GM18873 (cell line): ENCODE data around the gene PTPRN2.
"Not testable (repeated sequence)": the region's sequence is repeated elsewhere in the genome, so short reads cannot be mapped to it uniquely, and the experiment has no call there.

Experiments used
- ATAC-seq: cut with Tn5 transposase; IDR thresholded peaks from one replicate; pipeline ENCODE4 v1.9.1; 2021; ENCODE audit warnings: mild to moderate bottlenecking, moderate library complexity, moderate number of reproducible peaks; ENCODE audit not compliant: unreplicated experiment, low FRiP score

The PTPRN2 gene

DNA sequence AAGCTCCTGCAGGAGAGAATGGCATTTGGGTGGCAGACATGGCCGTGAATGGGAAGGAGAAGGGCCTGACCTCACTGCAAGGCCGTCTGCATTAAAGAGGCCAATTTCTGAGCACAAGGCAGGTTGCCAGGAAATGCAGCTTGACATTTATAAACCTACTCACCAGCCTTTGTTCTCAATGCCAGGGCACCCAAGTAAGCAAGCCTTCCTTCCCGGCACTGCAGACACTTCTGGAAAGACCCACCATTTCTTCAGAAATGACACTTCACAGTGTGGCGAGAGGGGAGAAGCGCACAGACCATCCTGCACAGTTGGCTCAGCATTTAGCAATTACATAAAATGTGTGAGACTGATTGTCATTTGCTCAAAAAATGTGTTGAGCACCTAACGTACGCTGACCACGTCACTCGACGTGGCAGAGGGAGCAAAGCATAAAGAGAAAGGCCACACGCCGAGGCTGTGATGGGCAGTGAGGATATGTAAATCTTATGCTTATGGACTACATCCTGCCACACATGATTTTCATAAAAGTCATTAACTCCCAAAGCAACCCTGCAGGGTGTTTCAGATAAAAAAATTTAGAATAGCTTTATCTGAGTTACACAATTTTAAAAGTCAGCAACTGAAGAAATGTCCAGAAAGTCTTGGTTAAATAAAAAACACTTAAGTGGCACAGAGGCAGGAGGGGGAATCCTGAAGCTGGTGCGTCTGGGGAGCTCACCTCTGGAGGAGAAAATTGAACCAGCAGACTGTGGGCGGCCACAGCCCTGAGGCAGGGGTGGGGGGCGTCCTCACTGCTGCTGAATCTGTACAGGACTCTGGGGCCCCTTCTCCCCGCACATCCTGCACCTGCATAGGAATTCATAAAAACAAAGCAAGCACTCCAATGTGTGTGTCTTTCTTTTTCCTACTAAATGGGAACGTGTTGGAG is 543.8 kb downstream of the PTPRN2 start:
- ATAC-seq, result no peak

DNA sequence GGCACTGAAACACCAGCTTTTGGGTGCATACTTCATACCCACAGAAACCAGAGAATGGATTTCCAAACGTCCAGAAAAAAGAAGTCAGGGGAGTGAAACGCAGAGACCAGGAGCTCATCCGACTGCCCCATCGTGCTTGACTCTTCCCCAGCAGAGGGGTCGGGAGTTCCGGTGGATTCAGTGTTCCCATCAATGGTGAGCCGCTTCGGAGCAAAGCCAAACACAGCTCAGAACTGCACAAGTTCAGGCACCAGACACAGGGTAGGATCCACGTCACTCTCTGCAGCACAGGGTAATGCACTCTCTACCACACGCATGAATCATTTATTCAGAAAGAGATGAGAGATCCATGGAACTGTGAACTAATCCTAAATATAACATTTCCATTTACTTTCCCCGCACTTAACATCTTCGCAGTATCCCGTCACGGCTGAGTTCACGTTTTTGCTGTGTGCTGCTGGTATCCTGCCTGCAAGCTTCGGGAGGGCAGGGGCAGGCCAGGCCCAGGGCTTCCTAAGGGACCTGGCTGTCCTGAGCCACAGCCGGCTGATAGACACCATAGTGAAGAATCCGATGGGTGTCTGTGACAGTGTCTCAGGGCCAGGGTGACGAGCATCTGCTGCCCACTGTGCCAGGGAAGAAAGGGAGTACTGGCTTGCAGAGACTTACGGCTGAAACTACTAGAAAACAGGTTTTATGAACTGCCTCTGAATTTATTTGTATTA is 545.3 kb downstream of the PTPRN2 start:
- ATAC-seq, result no peak

DNA sequence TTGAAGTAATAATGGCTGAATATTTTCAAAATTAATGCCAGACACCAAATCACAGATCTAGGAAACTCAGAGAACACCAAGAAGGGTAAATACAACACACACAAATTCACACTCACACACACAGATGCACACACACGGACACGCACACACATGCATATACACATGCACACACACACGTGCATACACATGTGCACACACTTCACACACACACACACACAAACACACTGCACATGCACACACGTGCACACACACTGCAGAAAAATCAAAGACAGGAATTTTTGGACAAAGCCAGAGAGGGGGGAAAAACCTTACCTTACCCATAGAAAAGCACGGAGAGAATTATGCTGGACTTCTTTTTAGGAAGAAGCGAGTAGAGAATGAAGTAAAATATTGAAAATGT is 547.4 kb downstream of the PTPRN2 start:
- ATAC-seq, result no peak

DNA sequence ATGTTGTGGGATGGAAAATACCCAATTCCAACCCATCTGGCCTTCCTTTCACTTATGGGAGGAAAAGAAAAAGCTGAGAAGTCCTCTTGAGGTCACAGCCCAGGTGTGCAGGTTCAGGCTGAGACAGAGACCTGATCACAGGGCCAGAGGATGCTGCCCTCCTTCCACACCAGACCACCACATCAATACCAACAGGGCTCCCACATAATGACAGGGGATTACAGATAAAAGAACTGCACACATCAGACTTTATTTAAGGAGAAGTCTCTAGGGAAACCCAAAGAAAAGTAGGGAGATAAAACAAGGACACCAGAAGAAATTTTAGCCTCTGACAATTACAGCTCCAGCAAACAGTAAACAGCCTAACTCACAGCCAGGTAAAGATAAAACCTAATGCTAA is 548.4 kb downstream of the PTPRN2 start:
- no peak for ATAC-seq

DNA sequence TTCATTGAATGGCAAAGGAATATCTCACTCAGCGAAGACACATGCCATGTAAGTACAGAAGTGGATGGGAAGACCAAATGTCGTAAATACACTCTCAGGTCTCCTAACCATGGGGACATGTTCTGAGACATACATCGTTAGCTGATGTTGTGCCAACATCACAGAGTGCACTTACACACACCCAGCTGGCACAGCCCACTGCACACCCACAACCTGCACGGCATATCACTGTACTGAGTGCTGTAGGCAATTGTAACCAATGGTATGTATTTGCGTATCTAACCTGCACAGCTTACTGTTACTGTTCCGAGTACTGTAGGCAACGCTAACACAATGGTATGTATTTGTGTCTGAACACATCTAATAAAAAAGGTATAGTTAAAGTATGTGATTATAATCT is 550.4 kb downstream of the PTPRN2 start:
- ATAC-seq, result no peak

DNA sequence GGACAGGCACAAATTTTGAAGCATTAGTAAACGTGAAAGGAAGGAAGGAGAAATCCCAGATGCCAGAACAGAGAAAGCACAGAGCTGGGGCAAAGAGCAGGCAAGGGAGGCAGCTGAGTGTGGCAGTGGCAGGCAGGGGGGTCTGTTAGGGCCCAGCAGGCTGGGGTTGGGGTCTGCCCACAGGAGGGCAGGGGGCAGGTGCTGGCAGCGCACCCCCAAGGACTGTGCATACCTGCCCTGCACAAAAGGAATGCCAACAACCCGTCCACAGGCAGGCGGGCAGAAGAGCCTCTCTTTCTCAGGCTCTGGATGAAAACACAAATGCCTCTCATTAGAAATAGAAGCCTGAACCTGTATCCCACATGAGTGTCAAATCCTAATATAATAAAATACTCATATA is 552.3 kb downstream of the PTPRN2 start:
- no peak for ATAC-seq

DNA sequence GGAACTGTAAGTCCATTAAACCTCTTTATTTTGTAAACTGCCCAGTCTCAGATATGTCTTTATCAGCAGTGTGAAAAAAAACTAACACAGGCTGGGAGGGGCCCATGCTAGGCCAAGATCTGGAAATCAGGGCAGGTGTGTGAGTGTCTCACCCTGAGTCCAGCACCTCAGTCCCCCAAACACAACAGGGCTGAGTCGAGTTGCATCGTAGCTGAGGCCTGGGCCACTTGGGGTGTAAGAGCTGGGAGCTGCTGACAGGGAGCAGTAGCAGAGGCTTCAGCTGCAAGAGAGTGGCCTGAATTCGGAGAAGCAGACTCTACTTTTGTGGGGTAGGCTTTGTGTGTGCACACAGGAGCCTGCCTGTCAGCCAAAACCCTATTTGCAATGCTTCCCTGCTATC is 553.1 kb downstream of the PTPRN2 start:
- no peak for ATAC-seq

DNA sequence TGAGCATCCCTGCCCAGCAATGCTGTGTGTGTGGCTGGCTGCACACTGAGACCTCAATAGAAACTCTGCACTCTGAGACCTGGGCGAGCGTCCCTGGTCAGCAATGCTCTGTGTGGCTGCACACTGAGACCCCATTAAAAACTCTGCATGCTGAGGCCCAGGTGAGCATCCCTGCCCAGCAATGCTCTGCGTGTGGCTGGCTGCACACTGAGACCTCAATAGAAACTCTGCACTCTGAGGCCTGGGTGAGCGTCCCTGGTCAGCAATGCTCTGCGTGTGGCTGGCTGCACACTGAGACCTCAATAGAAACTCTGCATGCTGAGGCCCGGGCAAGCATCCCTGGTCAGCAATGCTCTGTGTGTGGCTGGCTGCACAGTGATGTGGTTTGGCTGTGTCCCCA is 553.7 kb downstream of the PTPRN2 start:
- ATAC-seq, result not testable (repeated sequence)

DNA sequence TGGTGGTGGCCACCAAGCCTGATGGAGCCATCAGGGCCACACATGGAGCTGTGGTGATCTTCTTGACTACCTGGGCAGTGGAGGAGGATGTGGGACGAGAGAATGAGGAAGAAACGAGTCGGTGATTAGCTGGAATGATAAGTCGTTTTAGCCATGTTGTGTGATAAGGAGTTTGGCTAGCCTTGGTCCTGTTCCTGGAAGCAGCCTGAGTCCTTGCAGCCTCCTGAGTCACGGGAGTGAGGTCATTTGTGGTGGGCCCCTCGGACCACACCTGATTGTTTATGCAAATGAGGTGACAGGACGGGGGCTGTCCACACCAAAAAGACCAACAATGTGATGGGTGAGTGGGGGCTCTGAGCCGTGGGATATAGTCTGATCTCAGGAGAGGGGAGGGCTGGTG is 554.4 kb downstream of the PTPRN2 start:
- ATAC-seq, result no peak

DNA sequence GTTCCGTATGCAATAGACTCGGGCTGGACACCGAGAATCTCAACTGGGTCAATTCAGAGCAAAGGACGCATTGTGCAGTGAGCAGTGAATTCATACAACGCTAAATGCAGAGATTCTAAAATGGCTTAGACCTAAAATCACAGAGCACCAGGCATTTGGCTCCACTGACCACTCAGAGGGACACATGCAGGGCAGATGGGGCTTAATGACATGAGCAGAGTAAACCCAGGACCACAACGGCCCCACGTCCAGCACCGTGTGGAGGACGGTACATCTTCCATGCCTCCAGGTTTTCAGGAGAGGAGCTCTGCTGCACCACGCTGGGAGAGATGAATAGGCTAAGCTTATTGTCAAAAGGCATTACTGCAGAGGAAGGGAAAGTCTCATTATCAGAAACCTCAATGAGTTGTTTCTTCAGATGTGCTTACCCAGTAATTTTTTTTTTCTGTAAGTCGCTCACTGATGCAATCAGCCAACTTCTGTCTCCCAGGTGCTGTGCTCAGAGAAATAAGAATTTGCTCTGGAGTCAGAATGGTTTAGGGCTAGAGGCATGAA is 555.0 kb downstream of the PTPRN2 start:
- no peak for ATAC-seq

DNA sequence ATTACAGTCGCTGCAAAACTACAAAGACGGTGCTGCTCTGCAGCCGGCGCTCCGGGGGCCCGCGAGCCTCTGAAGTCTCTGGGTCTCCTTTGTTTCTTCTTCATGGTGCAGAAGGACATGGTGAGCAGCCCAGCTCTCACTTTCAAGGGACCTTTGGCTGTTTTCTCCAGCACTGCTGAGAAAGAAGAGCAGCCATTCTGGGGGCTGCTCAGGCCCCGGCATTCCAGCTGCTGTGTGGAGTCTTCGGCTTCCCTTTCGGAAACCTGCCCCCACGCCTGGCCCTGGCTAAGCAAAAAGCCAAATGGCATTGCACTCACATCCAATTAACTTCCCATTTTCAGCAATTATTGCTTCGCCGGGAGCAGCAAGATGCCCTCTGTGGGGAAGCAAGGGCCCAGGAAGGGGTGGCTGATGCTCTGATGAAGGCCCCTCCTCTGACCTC is 555.7 kb downstream of the PTPRN2 start:
- ATAC-seq, result no peak

DNA sequence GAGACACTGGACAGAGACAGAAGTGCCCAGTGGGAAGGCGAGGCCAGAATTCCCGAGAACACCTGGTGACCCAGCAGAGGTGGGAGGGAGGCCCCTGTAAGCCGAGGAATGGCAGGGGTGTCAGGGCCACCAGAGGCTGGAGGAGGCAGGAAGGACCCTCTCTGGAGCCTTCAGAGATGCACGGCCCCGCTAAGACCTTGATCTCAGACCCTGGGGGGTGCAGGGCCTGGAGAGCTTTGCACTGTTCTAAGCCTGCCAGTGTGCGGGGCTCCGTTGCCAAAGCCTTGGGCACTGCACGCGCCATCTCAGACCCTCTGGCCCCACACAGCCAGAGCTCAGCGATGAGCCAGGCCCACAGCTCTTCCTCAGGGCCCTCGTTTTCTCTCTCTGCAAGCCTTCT is 557.1 kb downstream of the PTPRN2 start:
- ATAC-seq, result no peak

DNA sequence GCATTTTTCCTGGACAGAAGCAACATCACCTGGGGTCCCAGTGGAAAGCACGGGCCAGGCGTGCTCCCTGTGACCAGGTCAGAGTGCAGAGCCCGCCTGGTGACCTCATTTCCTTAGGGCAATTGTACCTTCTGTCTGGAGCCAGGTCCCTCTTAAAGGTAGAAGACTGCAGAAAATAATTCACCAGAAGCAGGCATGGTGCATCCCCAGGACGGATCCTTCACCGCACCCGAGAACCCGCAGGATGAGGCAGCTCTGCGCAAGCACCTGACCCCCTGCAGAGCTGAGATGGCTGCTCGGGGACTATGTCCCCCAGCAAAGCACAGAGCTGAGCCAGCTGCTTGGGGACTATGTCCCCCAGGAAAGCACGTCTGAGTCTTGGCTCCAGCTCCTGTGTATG is 557.6 kb downstream of the PTPRN2 start:
- no peak for ATAC-seq

DNA sequence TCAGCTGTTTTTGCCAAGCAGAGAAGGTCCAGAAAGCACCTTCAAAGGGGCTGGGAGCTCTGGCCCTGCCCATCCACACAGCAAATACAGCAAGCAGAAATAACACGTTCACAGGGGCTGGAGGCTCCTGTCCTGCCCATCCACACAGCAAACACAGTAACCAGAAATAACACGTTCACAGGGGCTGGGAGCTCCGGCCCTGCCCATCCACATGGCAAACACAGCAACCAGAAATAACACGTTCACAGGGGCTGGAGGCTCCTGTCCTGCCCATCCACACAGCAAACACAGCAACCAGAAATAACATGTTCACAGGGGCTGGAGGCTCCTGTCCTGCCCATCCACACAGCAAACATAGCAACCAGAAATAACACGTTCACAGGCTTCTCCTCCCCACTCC is 558.1 kb downstream of the PTPRN2 start:
- ATAC-seq, result no peak

DNA sequence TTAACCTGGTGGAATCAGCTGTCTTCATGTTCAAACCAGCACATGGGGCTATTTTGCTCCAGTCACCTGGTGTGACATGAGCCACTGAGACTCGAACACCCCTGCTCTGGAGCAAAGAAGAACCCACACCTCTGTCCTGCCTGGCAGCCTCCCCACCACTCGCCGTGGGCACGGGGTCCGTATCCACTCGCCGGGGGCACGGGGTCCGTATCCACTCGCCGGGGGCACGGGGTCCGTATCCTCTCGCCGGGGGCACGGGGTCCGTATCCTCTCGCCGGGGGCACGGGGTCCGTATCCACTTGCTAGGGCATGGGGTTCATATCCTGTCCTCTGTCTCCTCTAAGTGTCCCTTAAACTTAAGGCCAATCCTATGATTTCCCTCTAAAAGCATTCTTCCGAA is 558.7 kb downstream of the PTPRN2 start:
- no peak for ATAC-seq

DNA sequence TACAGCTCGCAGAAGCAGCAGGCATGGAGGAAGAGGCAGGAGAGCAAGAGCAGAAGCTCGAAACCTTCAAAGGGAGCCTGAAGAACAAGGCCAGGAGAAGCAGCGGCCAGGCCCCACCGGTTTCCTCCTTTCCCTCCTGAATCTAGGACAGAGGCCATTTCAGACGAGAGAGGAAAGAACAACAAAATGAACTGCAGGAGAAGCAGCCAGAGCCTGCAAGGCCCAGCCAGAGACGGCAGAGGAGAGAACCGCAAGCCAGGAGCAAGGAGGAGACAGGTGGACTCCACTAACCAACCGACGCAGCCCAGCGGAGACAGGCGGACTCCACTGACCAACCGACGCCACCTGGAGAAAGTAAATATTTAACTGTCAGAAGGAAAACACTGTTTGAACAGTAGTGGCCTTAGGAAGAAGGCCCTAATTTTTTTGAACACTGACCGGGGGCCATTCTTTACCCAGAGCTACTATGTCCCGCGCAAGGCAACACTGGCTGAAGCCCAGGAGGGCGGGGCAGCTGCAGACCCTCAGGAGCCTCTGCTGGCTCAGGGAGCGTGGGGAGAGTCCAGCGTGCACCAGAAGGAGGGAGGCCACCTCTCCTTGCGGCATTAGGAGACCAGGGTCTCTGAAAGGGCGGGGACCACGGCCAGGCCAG is 559.2 kb downstream of the PTPRN2 start:
- no peak for ATAC-seq

DNA sequence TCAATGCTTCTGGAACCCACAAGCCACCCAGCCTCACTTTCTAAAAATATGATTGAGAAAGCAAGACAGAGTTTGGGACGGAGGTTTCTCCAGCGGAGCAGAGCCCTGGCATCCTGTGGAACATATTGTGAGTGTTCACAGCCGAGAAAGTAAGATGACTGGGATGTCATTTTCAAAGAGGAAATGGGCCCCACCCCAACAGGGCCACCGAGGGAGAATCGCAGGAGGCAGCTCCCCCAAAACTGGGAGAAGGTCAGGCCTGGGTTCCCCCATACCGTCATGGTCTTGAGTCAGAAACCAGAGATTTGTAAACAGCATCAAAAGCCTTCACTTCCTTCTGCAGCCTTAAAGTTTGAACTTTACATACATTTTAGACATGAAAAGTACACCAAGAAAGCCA is 560.0 kb downstream of the PTPRN2 start:
- no peak for ATAC-seq

DNA sequence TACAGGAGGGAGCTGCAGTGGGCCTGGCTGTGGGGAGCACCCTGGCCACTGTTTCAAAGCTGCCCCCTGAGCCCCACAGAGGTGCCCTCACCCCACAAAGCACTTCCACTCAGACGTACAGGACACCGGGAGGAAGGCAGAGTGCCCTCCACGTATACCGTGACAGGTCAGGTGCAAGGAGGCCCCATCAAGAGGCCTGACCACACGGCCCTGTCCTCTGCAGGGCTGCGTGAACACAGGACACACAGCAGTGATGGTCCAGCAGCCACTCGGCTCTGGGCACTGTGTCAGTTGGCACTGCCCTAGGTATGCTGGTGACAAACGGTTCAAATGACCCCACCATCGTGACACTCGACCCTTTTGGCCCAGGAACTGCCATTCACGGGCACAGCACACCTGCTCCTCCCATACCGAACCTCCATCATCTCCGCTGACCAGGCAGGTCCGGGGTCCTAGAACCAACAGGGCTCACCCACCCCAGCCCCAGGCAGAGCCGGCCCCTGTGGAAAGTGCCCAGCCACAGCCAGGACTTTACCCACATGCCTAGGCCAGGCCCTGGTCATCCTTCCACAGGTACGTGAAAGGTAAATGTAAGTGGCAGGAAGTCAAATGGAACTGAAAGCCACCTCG is 560.9 kb downstream of the PTPRN2 start:
- no peak for ATAC-seq

DNA sequence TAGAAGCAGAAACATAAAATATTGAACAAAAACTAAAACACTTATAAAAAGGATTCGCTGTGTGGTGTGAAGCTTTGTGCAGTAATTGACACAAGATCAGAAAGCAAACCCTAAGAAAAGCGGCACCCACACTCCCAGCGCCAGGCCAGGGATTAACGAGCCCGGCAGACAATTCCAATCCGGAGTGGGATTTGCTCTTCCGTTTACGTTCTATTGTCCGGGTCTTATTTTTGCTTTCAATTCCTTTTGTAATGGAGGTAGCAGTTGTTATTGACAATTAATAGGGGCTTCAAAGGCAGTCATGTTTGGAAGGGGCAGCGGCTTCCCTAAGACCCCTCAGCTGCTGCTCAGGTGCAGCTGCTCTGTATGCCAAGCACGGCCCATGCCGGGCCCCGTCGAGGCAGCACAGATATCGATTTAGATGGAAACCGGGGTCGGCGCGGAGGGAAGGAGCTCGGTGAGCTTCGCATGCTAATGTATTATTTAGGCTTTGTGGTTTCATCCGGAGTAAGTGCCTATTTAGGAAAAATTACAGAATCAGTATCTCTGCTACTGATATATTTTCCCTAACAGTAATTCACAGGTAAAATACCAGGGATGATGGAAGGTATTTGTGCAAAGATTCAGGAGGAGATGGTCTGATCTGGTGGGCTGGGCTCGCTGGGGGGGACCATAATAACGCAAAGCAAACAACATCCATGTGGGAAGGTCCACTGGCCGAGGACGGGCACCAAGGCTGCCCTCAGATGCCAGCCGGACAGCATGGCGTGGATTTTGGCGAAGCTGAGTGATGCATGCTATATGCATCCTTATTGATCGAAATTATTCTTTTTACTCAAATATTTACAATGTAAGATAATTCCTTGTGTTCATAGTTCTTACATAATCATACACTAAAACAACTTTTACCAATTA is 561.7 kb downstream of the PTPRN2 start:
- ATAC-seq, result no peak
